HuH-7 (cell line): ENCODE measurements around the gene ZBTB7C.

Experiments used
- DNase-seq: peaks from one replicate; pipeline ENCODE4 v3.0.0; 2011; ENCODE audit warnings: low spot score

ZBTB7C gene

GRCh38 chr18:48352051-48352755, 57.0 kb downstream of the ZBTB7C start:
- DNase-seq: no peak

GRCh38 chr18:48351216-48352050, 57.8 kb downstream of the ZBTB7C start:
- no peak for DNase-seq

DNA sequence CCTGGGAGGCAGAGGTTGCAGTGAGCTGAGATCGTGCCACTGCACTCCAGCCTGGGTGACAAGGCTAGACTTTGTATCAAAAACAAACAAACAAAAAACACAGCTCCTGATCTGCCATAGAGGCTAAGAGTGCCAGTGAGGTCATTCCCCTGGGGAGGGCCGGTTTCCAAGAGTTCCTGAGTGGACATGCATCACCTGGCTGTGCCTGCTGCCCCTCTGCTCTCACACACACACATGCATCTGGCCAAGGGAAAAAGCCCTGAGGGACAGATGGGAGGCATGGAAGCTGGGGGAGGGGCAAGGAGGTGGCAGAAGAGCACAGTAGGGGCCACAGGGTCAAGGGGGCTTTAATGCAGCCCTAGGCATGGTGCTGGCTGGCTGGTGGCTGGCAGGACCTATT, 60.4 kb downstream of the ZBTB7C start:
- no peak for DNase-seq

- DNase-seq: no peak
Measured at GRCh38 chr18:48347756-48348326, 61.3 kb downstream of the ZBTB7C start.

- no peak for DNase-seq
Measured at GRCh38 chr18:48345596-48345995, 63.6 kb downstream of the ZBTB7C start.

- no peak for DNase-seq
Measured at GRCh38 chr18:48342581-48342980, 66.6 kb downstream of the ZBTB7C start.

GRCh38 chr18:48342125-48342524, 67.1 kb downstream of the ZBTB7C start:
- no peak for DNase-seq

- no peak for DNase-seq
Measured at GRCh38 chr18:48340560-48340959, 68.6 kb downstream of the ZBTB7C start.

DNA sequence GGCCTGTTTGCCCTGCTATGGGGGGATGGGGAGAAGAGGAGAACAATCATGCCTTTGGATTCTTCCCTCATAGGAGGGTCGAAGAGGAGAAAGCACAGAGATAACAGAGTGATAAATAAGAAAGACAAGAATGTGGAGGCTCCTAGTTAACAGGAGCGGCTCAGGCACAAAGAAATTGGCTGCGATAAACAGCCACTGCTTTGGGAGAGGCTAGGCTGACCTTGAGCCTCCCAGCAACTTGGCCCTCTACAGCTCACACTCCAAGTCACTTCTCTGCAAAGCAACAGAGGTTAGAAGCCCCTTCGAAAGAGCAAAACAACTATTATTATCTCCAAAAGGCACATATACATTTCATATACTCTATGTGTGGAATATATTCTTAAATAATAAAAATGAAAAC, 69.5 kb downstream of the ZBTB7C start:
- no peak for DNase-seq

- DNase-seq: no peak
Measured at GRCh38 chr18:48338915-48339314, 70.3 kb downstream of the ZBTB7C start.

GRCh38 chr18:48337053-48337452, 72.1 kb downstream of the ZBTB7C start:
- no peak for DNase-seq

DNA sequence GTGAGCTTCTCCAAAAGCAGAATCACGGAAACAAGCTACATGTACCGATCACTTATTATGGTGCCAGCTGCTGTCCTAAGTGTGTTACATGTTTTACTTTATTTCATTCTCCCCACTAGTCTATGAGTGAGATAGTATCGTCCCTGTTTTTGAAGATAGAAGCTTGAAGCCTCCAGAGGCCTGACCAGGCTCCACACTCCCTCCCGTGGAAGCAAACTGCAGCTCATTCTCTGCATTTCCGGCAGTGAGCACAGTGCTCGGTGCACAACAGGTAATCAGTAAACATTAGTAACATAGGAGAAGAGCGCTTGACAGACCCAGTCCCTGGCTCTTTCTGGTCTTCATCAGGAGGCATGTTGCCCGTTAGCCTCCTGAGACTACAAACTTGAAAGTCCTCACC, 72.9 kb downstream of the ZBTB7C start:
- no peak for DNase-seq

DNA sequence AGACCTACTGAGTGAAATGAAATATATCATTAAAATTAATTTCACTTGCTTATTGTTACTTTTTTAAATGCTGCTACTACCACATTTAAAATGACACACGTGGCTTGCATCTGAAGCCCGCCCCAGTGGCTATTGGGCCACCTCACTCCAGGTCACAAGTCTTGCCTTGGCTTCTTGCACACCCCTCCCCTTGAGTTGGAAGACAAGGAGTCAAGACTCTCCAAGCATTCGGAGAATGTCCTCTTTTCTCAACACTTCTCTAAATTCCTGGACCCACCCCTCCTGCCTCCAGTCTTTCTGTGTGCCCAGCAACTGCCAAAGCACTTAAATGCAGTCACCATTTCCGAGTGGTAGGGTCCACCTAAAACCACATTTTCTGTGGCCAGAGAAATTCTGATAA, 73.4 kb downstream of the ZBTB7C start:
- no peak for DNase-seq

DNA sequence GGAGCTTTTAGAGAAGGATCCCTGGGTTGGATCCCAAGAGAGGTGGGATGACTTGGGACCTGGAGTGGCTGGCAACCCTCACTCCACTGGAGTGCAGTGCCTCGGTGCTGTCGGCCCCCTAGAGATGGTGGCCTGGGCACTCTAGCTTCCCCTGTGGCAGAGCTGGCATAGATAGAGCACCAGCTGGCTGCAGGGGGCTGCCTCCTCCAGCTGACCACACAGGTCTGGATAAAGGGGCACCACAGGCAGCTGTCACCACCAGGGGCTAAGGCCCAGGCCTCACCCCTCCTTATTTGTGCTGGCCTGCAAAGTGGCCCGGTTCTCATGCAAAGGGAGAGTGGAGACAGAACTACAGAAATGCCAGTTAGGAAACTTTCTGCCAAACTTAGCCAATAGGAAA, 74.3 kb downstream of the ZBTB7C start:
- DNase-seq: no peak

DNA sequence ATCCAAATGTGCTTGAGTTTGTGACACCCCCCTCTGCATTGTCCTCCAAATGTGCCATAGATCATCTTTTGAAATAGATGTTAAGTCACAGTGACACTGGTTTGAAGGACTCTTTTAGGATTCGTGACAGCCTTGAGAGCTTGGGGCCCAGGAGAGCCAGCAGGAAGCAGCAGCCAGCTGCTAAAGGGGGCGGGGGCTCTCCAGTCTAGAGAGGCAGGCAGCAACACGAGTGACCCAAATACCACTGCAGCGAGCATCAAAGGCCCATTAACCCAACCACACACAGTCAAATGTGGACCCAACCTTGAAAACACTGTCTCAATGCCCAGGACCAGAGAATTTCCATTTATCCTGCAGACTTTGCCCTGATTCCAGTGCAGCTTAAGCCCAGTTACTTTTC, 75.6 kb downstream of the ZBTB7C start:
- no peak for DNase-seq

DNA sequence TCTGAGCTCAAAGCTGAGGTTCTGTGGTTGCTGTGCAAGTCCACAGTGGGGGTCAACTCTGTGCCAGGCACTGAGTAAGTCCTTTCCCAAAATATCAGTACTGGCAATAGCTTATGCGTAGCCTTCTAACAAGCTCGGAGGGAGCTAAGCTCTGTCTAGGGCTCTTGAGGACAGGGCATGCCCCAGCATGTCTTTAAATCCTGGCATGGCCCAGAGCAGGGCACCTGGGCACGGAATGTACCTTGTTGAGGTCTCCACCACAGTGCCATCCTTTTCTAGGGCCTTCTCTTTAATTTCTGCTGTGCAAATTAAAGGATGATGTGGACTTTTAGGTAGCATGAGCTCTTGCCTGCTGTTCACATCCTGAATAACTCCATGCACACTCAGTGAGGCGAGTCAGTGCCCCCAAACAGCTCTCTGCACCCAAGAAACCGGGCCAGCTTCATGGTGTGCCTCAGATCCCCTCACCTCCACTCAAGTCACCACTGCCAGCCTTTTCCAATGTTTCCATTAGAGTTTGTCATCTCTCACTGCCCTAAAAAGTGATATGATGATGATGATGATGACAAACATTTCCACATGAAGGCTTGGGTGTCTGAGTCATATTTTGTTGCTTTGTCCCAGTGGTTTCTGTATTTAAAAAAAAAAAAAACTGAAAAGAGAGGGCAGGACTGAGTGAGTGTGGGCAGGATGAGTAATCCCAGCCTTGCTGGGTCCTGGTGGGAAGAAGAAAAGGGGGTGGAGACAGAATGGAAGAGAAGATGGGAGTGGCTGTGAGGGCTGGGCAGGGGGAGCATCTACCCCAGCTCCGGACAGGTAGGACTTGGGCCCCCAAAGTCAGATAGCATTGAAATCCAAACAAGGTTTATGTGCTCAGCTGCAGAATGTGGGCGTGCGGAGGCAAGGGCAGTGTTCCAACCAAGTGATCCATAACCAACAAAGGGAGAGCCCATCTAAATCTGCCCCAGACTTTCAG, 78.9 kb downstream of the ZBTB7C start:
- DNase-seq: no peak

GRCh38 chr18:48328473-48329210, 80.5 kb downstream of the ZBTB7C start:
- DNase-seq: no peak

- no peak for DNase-seq
Measured at GRCh38 chr18:48326901-48327675, 82.1 kb downstream of the ZBTB7C start.

DNA sequence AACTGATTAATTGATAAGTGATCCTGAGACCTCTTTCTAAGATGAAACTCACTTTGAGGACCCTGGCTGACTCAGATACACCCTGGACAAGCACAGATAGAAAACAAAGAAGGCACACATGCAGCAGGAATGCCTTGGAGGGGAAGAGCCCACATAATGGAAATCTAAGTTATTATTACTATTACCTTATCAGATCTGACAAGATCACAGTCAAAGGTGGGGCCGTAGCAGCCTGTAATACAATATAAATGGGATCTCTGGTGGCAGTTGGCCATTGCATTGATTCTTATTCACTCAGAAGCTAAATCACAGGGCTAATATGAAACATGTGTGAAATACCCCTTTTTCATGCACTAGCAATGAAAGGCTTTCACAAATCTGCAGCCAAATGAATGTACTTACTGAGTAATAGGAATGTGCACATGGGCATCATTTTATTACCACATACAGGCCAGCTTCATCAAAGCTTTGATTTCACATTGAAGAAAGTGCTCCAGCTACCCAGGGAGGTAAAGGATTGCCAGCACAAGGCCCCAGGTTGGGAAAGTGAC, 84.0 kb downstream of the ZBTB7C start:
- DNase-seq: no peak

- DNase-seq: no peak
Measured at GRCh38 chr18:48324651-48325050, 84.5 kb downstream of the ZBTB7C start.
